ENCODE data around the gene CA5B. TPM values are rescaled to one million over a fixed set of nuclear protein-coding genes. Genes with fewer than 3 reads are reported as not detected.
"Not testable (repeated sequence)": the region's sequence is repeated elsewhere in the genome, so short reads cannot be mapped to it uniquely, and the experiment has no call there.

Gene CA5B, protein sequence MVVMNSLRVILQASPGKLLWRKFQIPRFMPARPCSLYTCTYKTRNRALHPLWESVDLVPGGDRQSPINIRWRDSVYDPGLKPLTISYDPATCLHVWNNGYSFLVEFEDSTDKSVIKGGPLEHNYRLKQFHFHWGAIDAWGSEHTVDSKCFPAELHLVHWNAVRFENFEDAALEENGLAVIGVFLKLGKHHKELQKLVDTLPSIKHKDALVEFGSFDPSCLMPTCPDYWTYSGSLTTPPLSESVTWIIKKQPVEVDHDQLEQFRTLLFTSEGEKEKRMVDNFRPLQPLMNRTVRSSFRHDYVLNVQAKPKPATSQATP
- total RNA-seq = 1 to 10 TPM; 3.7 to 5.4 (median 5.2) TPM

DNA sequence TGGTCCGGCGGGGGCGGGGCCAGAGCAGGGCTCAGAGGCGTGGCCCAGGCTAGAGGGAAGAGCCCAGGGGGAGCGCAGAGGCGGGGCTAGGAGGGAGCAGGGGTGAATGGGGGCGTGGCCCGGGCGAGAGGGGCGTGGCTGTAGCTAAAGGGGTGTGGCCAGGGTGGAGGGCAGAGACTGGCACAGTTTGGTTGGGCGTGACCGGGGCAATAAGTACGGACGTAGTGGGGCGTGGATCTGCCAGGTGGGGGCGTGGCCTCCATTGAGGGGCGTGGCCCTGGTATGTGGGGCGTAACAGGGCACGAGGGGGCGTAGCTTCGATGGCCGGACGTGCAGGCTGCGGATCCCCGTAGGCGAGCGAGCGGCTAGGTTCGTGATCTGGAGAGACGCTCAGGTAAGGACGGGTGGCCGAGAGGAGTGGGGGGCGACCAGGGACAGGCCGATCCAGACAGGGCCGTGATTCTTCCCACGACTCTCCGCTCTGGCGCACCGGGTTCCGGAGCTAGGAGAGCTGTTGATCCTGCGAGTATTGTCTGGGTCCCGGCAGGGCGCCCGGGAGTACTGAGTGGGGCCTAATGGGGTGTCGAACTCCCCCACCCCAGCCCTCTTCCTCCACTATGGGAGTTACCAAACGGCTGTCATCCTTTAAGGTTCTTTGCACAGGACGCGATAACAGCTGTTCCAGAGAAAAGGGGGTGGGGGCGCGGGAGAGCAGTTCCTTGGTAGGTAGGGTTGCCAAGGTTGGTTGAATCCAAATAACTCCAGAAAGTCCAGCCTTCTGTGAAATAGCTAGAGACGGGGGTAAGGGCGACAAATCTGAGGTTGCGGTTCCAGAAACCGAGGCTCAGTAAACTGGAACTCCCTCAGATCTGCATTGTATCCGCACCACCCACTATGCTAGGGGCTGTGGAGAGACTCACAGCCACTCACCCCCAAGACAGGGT is at the start of gene CA5B:
Gene CA5B, plus strand, starts transcription at position 312 of the 944 bp plus-strand sequence. CDS start 11,754 bp downstream, outside the sequence.
- H3K36me3 Mint-ChIP-seq (ENCODE audit: insufficient read depth) = peaks cover 9% of the 10 kb centered on the region
- no peaks in the 10 kb centered on the region for H3K9me3 Mint-ChIP-seq
- peaks cover 42% of the 10 kb centered on the region for H3K4me1 Mint-ChIP-seq (ENCODE audit: low read depth)
- DNase-seq (peak; percentile 100), ATAC-seq (peak; percentile 94 to 97)
- H3K27me3 Mint-ChIP-seq (ENCODE audit: low read depth) = no peaks in the 10 kb centered on the region
- H3K4me3 Mint-ChIP-seq = peak within 1 kb of the TSS; percentile 84

DNA sequence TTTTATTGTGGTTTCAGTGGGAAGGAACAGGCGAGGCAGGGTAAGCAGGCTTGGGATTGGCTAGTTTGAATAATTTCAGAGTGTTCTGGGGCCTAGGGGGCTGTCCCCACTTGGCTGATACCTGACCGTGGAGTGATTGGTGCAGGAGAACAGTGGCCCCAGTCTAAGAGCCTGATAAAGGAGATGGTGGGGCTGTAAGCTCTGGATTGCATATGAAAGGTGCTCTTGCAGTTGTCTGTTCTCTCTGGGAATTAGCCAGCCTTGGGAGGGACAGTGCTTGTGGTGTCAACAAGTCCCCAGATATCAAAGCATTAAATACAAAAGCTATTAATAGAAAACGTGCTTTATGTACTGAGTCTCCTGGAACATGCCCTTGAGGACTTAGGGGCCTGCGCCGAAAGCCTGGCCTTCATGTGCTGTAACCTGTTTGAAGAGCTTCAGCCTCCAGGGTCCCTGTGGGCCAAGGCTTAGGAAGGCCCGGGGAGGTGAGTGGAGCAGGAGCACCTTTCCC is 43.1 kb upstream of the CA5B start:
- Mint-ChIP-seq H3K36me3 (ENCODE audit: insufficient read depth) (peaks cover 17% of the 10 kb centered on the region), H3K9me3 (no peaks in the 10 kb centered on the region), H3K27me3 (ENCODE audit: low read depth) (no peaks in the 10 kb centered on the region), H3K4me3 (no peak overlapping the region), H3K4me1 (ENCODE audit: low read depth) (peaks cover 5% of the 10 kb centered on the region)
- ATAC-seq = no peak
- no peak for DNase-seq

DNA sequence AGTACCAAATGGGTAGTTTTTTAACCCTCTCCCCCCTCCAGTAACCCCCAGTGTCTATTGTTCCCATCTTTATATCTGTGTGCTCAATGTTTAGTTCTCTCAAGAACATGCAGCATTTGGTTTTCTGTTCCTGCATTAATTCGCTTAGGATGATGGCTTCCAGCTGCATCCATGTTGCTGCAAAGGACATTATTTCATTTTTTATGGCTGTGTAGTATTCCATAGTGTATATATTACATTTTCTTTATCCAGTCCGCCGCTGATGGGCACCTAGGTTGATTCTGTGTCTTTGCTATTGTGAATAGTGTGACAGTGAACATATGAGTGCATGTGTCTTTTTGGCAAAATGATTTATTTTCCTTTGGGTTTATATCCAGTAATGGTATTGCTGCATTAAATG is 41.6 kb upstream of the CA5B start:
- no peak overlapping the region for H3K4me3 Mint-ChIP-seq
- ATAC-seq = no peak

DNA sequence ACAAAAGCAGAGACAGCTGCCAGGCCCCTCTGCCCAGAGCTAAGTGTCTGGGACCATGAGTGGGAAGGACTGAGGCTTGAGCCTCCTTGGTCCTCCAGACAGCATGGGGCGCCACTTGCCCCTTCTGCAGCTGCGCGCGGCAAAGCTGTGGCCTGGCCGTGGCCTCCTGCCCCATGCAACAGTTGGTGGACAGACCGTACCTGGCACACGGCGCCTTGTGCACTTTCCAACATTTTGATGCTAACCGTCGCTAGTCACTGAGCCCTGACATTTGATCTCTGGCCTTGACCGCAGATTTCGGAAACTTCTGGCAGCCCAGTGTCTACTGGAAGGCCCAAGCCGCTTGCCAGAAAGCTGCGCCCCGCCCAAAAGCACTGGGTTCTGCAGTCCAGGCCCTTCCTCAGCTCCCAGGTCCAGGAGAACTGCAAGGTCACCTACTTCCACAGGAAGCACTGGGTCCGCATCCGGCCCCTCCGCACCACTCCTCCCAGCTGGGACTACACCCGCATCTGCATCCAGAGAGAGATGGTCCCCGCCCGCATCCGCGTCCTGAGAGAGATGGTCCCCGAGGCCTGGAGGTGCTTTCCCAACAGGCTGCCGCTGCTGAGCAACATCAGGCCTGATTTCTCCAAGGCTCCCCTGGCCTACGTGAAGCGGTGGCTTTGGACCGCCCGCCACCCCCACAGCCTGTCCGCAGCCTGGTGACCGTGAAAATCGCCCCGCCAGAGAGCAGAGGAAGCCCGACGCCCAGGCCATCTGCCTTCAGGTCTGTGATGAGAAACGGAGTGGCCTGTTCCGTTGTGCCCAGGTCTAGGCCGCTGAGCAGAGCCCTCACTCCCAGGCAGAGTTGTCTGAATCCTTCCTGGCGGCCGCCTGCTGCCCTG is 35.3 kb upstream of the CA5B start:
- Mint-ChIP-seq H3K9me3 (no peaks in the 10 kb centered on the region), H3K27me3 (ENCODE audit: low read depth) (no peaks in the 10 kb centered on the region), H3K4me1 (ENCODE audit: low read depth) (no peaks in the 10 kb centered on the region), H3K4me3 (no peak overlapping the region), H3K36me3 (ENCODE audit: insufficient read depth) (peaks cover 9% of the 10 kb centered on the region)
- DNase-seq = no peak
- no peak for ATAC-seq

More for the DNA sequence above, 41.6 kb upstream of the CA5B start:
- H3K36me3 Mint-ChIP-seq (ENCODE audit: insufficient read depth) = peaks cover 13% of the 10 kb centered on the region
- H3K27me3 Mint-ChIP-seq (ENCODE audit: low read depth) = no peaks in the 10 kb centered on the region
- peaks cover 2% of the 10 kb centered on the region for H3K4me1 Mint-ChIP-seq (ENCODE audit: low read depth)
- no peaks in the 10 kb centered on the region for H3K9me3 Mint-ChIP-seq
- DNase-seq = no peak

DNA sequence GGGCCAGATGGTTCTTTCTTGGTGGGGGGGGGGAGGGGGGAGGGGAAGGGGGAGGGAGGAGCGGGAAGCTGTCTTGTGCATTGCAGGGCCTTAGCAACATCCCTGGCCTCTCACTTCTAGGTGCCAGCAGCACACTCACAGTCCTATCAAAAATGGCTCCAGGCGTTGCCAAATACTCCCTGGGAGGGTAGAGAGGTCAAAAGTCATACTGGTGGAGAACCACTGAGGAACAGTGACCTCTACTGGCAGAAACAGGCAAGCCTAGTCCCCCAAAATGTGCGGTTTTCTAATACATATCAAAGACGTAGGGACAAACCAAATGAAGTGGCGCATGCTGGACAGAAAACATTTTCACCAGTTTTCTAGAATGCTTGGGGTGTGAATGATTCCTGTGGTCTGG is 34.3 kb upstream of the CA5B start:
- DNase-seq; H3K36me3 Mint-ChIP-seq (ENCODE audit: insufficient read depth); H3K27me3 Mint-ChIP-seq (ENCODE audit: low read depth); H3K4me1 Mint-ChIP-seq (ENCODE audit: low read depth); H3K4me3 Mint-ChIP-seq; H3K9me3 Mint-ChIP-seq: not testable (repeated sequence)
- ATAC-seq = peak in 1 of 2 donors; percentile 65

DNA sequence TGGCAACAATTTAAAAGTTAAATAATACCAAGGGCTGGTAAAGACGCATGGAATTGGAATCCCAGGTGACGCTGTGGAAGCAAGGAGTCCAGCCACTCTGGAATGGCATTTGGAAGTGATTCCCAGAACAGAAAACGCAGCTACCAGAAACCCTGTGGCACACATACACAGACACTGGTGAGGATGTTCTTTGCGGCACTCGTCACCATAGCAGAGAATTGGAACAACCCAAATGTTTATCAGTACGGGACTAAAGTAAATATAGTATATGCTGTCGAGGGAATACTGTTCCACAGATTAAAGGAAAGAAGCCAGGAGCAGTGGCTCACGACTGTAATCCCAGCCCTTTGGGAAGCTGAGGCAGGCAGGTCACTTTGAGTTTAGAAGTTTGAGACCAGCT is 33.8 kb upstream of the CA5B start:
- not testable (repeated sequence) for DNase-seq; H3K9me3 Mint-ChIP-seq; H3K4me1 Mint-ChIP-seq (ENCODE audit: low read depth); ATAC-seq; H3K36me3 Mint-ChIP-seq (ENCODE audit: insufficient read depth); H3K4me3 Mint-ChIP-seq; H3K27me3 Mint-ChIP-seq (ENCODE audit: low read depth)

DNA sequence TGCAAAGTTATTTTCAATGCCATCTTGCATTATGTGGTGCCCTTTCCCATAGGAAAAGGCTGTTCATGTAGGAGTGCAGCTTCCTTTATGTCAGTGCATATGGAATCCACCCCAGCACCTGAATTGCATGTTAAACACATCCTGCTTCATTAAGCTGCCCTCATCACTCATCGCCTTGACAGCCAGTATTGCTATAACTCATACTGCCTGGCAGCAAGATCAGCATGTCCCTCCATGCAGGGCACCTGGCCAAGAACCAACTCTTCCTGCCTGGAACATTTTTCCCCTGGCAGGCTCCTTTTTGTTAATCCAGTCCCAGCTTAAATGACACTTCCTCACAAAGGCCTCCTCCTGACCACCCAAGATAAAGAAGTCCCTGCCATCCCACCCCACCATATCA is 23.5 kb upstream of the CA5B start:
- H3K4me3 Mint-ChIP-seq = no peak overlapping the region
- H3K9me3 Mint-ChIP-seq = no peaks in the 10 kb centered on the region
- peaks cover 3% of the 10 kb centered on the region for H3K4me1 Mint-ChIP-seq (ENCODE audit: low read depth)
- ATAC-seq (no peak), DNase-seq (no peak)
- peaks cover 2% of the 10 kb centered on the region for H3K36me3 Mint-ChIP-seq (ENCODE audit: insufficient read depth)
- no peaks in the 10 kb centered on the region for H3K27me3 Mint-ChIP-seq (ENCODE audit: low read depth)

DNA sequence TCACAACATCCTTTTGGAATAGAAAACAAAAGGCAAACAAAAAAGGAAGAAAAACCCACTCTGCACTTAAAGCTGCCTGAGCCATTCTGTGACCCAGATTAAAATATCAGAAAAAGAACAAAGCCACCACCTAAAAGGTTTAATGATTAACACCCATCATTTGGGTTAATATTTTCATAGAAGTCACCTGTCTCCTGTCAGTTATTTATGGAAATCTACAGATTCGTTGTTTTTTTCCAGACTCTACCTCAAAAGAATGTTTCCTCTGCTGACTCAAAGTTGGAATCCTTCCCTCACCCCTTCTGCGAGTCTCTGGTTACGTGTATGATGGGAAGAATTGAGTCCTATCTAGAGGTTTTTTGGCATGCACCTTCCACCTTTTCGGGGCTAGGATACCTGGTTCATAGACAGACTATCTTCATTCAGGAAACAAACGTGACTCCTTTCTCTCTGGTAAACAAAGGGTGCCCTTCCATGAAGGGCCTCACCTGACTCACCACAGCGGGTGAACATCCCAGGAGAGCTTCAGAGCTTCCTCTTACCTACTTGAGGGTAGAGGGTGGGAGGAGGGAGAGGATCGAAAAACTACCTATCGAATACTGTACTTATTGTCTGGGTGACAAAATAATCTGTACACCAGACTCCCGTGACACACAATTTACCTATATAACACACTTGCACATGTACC is 19.6 kb upstream of the CA5B start:
- peaks cover 3% of the 10 kb centered on the region for H3K4me1 Mint-ChIP-seq (ENCODE audit: low read depth)
- H3K27me3 Mint-ChIP-seq (ENCODE audit: low read depth) = no peaks in the 10 kb centered on the region
- no peak for ATAC-seq
- no peak for DNase-seq
- no peak overlapping the region for H3K4me3 Mint-ChIP-seq
- no peaks in the 10 kb centered on the region for H3K9me3 Mint-ChIP-seq
- peaks cover 4% of the 10 kb centered on the region for H3K36me3 Mint-ChIP-seq (ENCODE audit: insufficient read depth)

DNA sequence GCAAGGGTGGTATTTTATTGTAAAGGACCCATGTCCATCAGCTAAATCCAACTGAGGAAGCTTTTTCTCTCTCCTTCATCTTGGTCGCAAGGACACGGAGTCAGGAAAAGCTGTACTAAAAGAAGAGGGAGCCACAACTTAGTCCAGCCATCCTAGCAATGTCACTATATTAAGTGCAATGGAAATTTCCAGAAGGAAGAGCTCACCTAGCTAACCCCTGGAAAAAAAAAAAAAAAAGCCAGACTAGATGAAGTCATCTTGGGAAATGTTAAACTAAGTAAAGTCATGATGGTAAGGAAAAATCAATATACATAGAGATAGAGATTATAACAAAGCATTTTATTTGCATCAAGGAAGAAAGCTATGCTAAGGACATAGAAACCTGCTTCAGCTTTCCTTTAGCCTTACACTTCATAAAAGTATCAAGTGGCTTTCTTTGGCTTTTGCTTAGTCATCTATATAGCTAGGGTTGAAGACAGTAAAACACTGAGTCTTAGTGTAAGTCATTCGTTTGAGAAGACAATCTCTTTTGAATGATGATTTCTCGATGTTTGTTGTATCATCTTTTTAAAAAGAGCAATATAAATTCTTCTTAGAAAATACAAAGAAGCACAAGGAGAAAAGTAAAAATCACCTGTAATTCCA is 18.6 kb upstream of the CA5B start:
- Mint-ChIP-seq H3K4me3 (no peak overlapping the region), H3K9me3 (no peaks in the 10 kb centered on the region), H3K27me3 (ENCODE audit: low read depth) (no peaks in the 10 kb centered on the region), H3K4me1 (ENCODE audit: low read depth) (peaks cover 5% of the 10 kb centered on the region), H3K36me3 (ENCODE audit: insufficient read depth) (peaks cover 1% of the 10 kb centered on the region)
- no peak for ATAC-seq
- no peak for DNase-seq

DNA sequence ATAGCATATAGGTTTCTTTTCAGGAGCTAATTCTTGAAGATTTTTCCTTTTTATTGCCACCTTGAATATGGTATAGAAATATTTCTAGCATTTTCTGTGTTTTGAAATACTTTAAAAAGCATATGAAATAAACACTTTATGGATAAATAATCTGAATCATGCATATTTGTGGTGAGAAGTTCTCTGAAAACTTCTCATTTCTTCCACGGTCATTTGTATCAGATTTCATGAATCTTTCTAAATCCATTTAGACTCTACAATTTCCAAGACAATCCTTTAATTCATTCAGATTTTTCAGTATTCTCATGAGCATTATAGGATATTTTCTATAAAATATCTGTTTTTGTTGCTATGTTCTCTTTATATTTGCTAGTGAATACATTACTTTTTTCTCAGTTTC is 16.2 kb upstream of the CA5B start:
- no peak overlapping the region for H3K4me3 Mint-ChIP-seq

DNA sequence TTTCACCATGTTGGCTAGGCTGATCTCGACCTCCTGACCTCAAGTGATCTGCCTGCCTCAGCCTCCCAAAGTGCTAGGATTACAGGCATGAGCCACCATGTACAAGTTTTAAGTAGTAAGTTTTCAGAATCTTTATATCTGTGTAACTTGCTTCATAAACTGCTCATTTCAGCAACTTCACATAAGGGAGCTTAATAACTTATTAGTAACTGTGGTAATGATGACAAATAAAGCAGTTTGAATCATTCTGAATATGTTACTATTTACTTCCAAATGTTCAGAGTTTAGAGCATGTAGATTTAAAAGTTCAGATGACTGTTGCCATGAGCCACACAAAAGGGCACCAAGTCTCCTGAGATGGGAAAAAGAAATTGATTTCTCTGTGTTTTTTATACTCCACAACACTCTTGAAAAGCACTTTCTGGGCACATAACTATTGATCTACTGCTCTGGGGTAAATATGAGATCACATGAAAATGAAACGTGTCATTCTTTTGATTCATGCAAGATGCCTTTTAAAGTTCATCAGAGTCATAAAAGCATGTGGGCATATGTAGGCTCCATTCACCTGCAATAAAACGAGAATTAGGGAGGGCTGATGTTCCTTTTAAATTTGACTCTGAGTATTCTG is 14.1 kb upstream of the CA5B start:
- DNase-seq (no peak), ATAC-seq (peak; percentile 53 to 75)
- peaks cover 2% of the 10 kb centered on the region for H3K4me1 Mint-ChIP-seq (ENCODE audit: low read depth)

More for the DNA sequence above, 16.2 kb upstream of the CA5B start:
- H3K4me1 Mint-ChIP-seq (ENCODE audit: low read depth) = peaks cover 5% of the 10 kb centered on the region
- H3K9me3 Mint-ChIP-seq = no peaks in the 10 kb centered on the region
- peaks cover 1% of the 10 kb centered on the region for H3K36me3 Mint-ChIP-seq (ENCODE audit: insufficient read depth)
- H3K27me3 Mint-ChIP-seq (ENCODE audit: low read depth) = no peaks in the 10 kb centered on the region
- no peak for ATAC-seq
- no peak for DNase-seq

DNA sequence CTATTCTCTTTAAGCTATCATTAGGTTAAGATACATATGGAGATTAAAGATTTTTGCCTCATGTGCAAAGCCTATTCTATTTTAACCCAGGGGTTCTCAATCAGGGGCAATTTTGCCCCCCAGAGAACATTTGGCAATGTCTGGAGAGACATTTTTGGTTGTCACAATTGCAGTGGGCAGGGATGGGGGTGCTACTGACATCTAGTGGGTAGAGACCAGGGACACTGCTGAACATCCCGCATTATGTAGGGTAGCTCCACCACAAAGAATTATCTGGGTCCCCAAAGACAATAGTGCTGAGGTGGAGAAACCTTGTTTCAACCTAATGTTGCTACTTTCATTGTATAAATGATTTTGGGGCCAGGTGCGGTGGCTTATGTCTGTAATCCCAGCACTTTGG is 13.2 kb upstream of the CA5B start:
- H3K27me3 Mint-ChIP-seq (ENCODE audit: low read depth) = no peaks in the 10 kb centered on the region
- H3K4me3 Mint-ChIP-seq = no peak overlapping the region

More for the DNA sequence above, 14.1 kb upstream of the CA5B start:
- H3K27me3 Mint-ChIP-seq (ENCODE audit: low read depth) = no peaks in the 10 kb centered on the region
- H3K4me3 Mint-ChIP-seq = no peak overlapping the region
- no peaks in the 10 kb centered on the region for H3K9me3 Mint-ChIP-seq
- H3K36me3 Mint-ChIP-seq (ENCODE audit: insufficient read depth) = peaks cover 1% of the 10 kb centered on the region

DNA sequence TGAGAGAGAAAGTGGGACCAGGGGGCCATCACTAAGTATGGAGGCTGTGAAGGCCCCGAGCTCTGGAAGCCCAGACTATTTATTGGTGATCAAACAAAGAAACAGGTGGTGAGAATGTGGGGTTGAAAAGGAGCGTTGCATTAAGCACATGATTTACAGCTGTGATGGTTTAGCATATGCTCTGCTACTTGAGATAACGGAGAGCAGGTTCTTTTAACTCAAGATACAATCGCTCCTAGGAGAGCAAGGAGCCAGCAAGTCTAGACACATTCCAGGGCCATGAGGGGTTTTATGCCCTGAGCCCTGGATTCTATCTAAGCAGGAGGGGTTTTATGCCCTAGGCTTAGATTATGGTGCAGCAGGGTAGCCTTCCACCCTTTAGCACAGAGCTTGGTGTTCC is 6.7 kb upstream of the CA5B start:
- ATAC-seq; H3K4me1 Mint-ChIP-seq (ENCODE audit: low read depth); H3K27me3 Mint-ChIP-seq (ENCODE audit: low read depth): not testable (repeated sequence)

More for the DNA sequence above, 13.2 kb upstream of the CA5B start:
- Mint-ChIP-seq H3K9me3 (no peaks in the 10 kb centered on the region), H3K36me3 (ENCODE audit: insufficient read depth) (peaks cover 1% of the 10 kb centered on the region), H3K4me1 (ENCODE audit: low read depth) (peaks cover 2% of the 10 kb centered on the region)
- DNase-seq = no peak
- ATAC-seq = no peak

More for the DNA sequence above, 6.7 kb upstream of the CA5B start:
- H3K4me3 Mint-ChIP-seq; H3K9me3 Mint-ChIP-seq; H3K36me3 Mint-ChIP-seq (ENCODE audit: insufficient read depth); DNase-seq: not testable (repeated sequence)
